ENCODE data around the gene TRNT1. TPM values are rescaled to one million over a fixed set of nuclear protein-coding genes. Genes with fewer than 3 reads are reported as not detected.

Gene TRNT1
- polyA plus RNA-seq, 1 donor from 2014 or later = 28.5 TPM

DNA sequence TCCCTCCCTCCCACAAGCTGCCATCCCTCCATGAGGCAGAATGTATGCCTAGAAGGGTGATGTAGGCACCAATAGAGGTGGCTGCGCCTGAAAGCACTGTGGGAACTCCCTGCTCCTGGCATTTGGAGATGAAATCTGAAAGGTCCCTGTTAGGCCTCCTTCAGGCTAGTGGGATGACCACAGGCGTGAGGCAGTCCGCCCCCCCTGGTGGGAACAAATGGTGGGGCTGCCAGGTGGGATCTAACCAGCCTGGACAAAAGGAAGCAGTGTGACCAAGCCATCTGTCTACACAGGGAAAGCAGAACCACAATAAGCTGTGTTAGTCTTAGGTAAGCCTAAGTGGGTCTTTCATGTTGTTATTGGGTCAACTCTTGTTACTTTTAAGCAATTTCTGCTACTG, 41.9 kb upstream of the TRNT1 start:
- Histone ChIP-seq H3K4me3 (ENCODE audit: low read length) (no peak overlapping the region), H4K20me1 (ENCODE audit: insufficient read depth) (no peaks in the 10 kb centered on the region), H3F3A (ENCODE audit: insufficient read depth, low read length, poor library complexity, severe bottlenecking) (no peaks in the 10 kb centered on the region), H3K9ac (ENCODE audit: low read length) (no peak overlapping the region), H3K4me2 (ENCODE audit: low read length) (no peak overlapping the region), H3K27me3 (ENCODE audit: insufficient read depth, low read depth, low read length) (no peaks in the 10 kb centered on the region), H3K9me2 (ENCODE audit: insufficient read depth, low read length) (no peaks in the 10 kb centered on the region), H3K27ac (ENCODE audit: low read length) (no peak overlapping the region), H3K36me3 (ENCODE audit: insufficient read depth, low read length) (no peaks in the 10 kb centered on the region), H2AFZ (ENCODE audit: low read depth, low read length) (no peak overlapping the region), H3K79me2 (replicated peaks; ENCODE audit: insufficient read depth, low read length) (no peaks in the 10 kb centered on the region), H3K9me3 (ENCODE audit: low read length) (no peaks in the 10 kb centered on the region)
- TF ChIP-seq SMC3 (conservative IDR thresholded peaks at IDR 0.05; ENCODE audit: poor library complexity) = no peak
- TF ChIP-seq EZH2 (IDR thresholded peaks at IDR 0.05; ENCODE audit: borderline replicate concordance, insufficient read depth, low read length, poor library complexity, severe bottlenecking) = no peak
- TF ChIP-seq RAD21 (conservative IDR thresholded peaks at IDR 0.05) = no peak
- TF ChIP-seq POLR2AphosphoS5 (IDR thresholded peaks at IDR 0.05) = no peak
- no peak for TF ChIP-seq MXI1 (conservative IDR thresholded peaks at IDR 0.05; ENCODE audit: poor library complexity, severe bottlenecking)

- Histone ChIP-seq H3K36me3 (ENCODE audit: insufficient read depth, low read length) (no peaks in the 10 kb centered on the region), H3K9me2 (ENCODE audit: insufficient read depth, low read length) (no peaks in the 10 kb centered on the region), H3K9ac (ENCODE audit: low read length) (no peak overlapping the region), H3K4me3 (ENCODE audit: low read length) (no peak overlapping the region), H3K9me3 (ENCODE audit: low read length) (no peaks in the 10 kb centered on the region), H2AFZ (ENCODE audit: low read depth, low read length) (no peak overlapping the region), H3K27ac (ENCODE audit: low read length) (no peak overlapping the region), H3K79me2 (replicated peaks; ENCODE audit: insufficient read depth, low read length) (no peaks in the 10 kb centered on the region), H3F3A (ENCODE audit: insufficient read depth, low read length, poor library complexity, severe bottlenecking) (no peaks in the 10 kb centered on the region), H3K4me2 (ENCODE audit: low read length) (no peak overlapping the region), H3K27me3 (ENCODE audit: insufficient read depth, low read depth, low read length) (no peaks in the 10 kb centered on the region), H4K20me1 (ENCODE audit: insufficient read depth) (no peaks in the 10 kb centered on the region)
- TF ChIP-seq RAD21 (conservative IDR thresholded peaks at IDR 0.05) (no peak), EZH2 (IDR thresholded peaks at IDR 0.05; ENCODE audit: borderline replicate concordance, insufficient read depth, low read length, poor library complexity, severe bottlenecking) (no peak)
These were observed 41.0 kb upstream of the TRNT1 start for GRCh38 chr3:3085782-3086181.

GRCh38 chr3:3086239-3086638, 40.5 kb upstream of the TRNT1 start:
- no peaks in the 10 kb centered on the region for H3K27me3 ChIP-seq (ENCODE audit: insufficient read depth, low read depth, low read length)
- H2AFZ ChIP-seq (ENCODE audit: low read depth, low read length) = no peak overlapping the region
- no peak overlapping the region for H3K4me2 ChIP-seq (ENCODE audit: low read length)
- H3K79me2 ChIP-seq (replicated peaks; ENCODE audit: insufficient read depth, low read length) = no peaks in the 10 kb centered on the region
- no peak overlapping the region for H3K4me3 ChIP-seq (ENCODE audit: low read length)
- H3F3A ChIP-seq (ENCODE audit: insufficient read depth, low read length, poor library complexity, severe bottlenecking) = no peaks in the 10 kb centered on the region
- H4K20me1 ChIP-seq (ENCODE audit: insufficient read depth) = no peaks in the 10 kb centered on the region
- H3K9me2 ChIP-seq (ENCODE audit: insufficient read depth, low read length) = no peaks in the 10 kb centered on the region
- TF ChIP-seq, protein P1, sequence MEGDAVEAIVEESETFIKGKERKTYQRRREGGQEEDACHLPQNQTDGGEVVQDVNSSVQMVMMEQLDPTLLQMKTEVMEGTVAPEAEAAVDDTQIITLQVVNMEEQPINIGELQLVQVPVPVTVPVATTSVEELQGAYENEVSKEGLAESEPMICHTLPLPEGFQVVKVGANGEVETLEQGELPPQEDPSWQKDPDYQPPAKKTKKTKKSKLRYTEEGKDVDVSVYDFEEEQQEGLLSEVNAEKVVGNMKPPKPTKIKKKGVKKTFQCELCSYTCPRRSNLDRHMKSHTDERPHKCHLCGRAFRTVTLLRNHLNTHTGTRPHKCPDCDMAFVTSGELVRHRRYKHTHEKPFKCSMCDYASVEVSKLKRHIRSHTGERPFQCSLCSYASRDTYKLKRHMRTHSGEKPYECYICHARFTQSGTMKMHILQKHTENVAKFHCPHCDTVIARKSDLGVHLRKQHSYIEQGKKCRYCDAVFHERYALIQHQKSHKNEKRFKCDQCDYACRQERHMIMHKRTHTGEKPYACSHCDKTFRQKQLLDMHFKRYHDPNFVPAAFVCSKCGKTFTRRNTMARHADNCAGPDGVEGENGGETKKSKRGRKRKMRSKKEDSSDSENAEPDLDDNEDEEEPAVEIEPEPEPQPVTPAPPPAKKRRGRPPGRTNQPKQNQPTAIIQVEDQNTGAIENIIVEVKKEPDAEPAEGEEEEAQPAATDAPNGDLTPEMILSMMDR (IDR thresholded peaks at IDR 0.05; ENCODE audit: poor library complexity, severe bottlenecking) = no peak
- TF ChIP-seq TAF1 (IDR thresholded peaks at IDR 0.05; ENCODE audit: low read depth) = no peak
- TF ChIP-seq POLR2AphosphoS5 (IDR thresholded peaks at IDR 0.05) = no peak
- TF ChIP-seq, protein P2, sequence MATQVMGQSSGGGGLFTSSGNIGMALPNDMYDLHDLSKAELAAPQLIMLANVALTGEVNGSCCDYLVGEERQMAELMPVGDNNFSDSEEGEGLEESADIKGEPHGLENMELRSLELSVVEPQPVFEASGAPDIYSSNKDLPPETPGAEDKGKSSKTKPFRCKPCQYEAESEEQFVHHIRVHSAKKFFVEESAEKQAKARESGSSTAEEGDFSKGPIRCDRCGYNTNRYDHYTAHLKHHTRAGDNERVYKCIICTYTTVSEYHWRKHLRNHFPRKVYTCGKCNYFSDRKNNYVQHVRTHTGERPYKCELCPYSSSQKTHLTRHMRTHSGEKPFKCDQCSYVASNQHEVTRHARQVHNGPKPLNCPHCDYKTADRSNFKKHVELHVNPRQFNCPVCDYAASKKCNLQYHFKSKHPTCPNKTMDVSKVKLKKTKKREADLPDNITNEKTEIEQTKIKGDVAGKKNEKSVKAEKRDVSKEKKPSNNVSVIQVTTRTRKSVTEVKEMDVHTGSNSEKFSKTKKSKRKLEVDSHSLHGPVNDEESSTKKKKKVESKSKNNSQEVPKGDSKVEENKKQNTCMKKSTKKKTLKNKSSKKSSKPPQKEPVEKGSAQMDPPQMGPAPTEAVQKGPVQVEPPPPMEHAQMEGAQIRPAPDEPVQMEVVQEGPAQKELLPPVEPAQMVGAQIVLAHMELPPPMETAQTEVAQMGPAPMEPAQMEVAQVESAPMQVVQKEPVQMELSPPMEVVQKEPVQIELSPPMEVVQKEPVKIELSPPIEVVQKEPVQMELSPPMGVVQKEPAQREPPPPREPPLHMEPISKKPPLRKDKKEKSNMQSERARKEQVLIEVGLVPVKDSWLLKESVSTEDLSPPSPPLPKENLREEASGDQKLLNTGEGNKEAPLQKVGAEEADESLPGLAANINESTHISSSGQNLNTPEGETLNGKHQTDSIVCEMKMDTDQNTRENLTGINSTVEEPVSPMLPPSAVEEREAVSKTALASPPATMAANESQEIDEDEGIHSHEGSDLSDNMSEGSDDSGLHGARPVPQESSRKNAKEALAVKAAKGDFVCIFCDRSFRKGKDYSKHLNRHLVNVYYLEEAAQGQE (IDR thresholded peaks at IDR 0.05; ENCODE audit: borderline replicate concordance) = no peak
- TF ChIP-seq MXI1 (conservative IDR thresholded peaks at IDR 0.05; ENCODE audit: poor library complexity, severe bottlenecking) = no peak
- no peak for TF ChIP-seq SMC3 (conservative IDR thresholded peaks at IDR 0.05; ENCODE audit: poor library complexity)
- TF ChIP-seq RAD21 (conservative IDR thresholded peaks at IDR 0.05) = no peak
- no peak overlapping the region for H3K9ac ChIP-seq (ENCODE audit: low read length)
- H3K36me3 ChIP-seq (ENCODE audit: insufficient read depth, low read length) = no peaks in the 10 kb centered on the region
- H3K9me3 ChIP-seq (ENCODE audit: low read length) = no peaks in the 10 kb centered on the region
- no peak overlapping the region for H3K27ac ChIP-seq (ENCODE audit: low read length)

All from neural cell (in vitro differentiated cells).